Esophagus muscularis mucosa (tissue), 4 donors: ENCODE measurements around the gene ELOVL4. TPM values are rescaled to one million over a fixed set of nuclear protein-coding genes. Genes with fewer than 3 reads are reported as not detected.

ENCODE experiments used
- DNase-seq: peaks from one replicate; pipeline ENCODE4 v3.0.0-alpha.2; 2017; ENCODE audit errors: extremely low spot score
- H3K27ac ChIP-seq, 4 donors: fragments of 200-600 bp; sonication (generic); replicated peaks in 1 of 4; 1 replicate in 3 of 4; 2 replicates in 1 of 4; pipeline ENCODE4 v1.5.1; 2016 to 2019; ENCODE audit warnings: mild to moderate bottlenecking in 1 of 4
- H3K27me3 ChIP-seq, 4 donors: fragments of 200-600 bp; sonication (generic); one replicate each; pipeline versions ENCODE4 v1.5.1 to v1.6.0; 2016 to 2019
- H3K36me3 ChIP-seq, 4 donors: fragments of 200-600 bp; sonication (generic); one replicate each; pipeline ENCODE4 v1.5.1; 2016 to 2019
- H3K4me1 ChIP-seq, 4 donors: fragments of 200-600 bp; sonication (generic); one replicate each; pipeline ENCODE4 v1.5.1; 2016 to 2019
- H3K4me3 ChIP-seq, 4 donors: fragments of 200-600 bp; sonication (generic); 1 replicate in 2 of 4; 2 replicates in 2 of 4; pipeline ENCODE4 v1.5.1; 2016 to 2019; ENCODE audit warnings: mild to moderate bottlenecking in 4 of 4, moderate library complexity in 1 of 4
- H3K9me3 ChIP-seq, 4 donors: fragments of 200-600 bp; sonication (generic); 1 replicate in 3 of 4; 2 replicates in 1 of 4; pipeline ENCODE4 v1.5.1; 2016 to 2019
- CTCF ChIP-seq, 3 experiments: fragments of 200-600 bp in 2 of 3; fragments of 450-650 bp in 1 of 3; sonication (generic) in 2 of 3; IDR thresholded peaks; one replicate each; pipeline ENCODE4 v1.5.1; 2017 to 2019; ENCODE audit warnings: antibody characterized with exemption in 3 of 3, mild to moderate bottlenecking in 2 of 3, moderate library complexity in 1 of 3
- EP300 ChIP-seq: sonication (generic); formaldehyde crosslinking; IDR thresholded peaks from one replicate; pipeline ENCODE4 v1.6.1; 2017; ENCODE audit warnings: antibody characterized with exemption
- POLR2A ChIP-seq: fragments of 450-650 bp; IDR thresholded peaks from one replicate; pipeline ENCODE4 v1.6.1; 2017; ENCODE audit warnings: antibody characterized with exemption, moderate library complexity, mild to moderate bottlenecking, low read depth
- POLR2AphosphoS5 ChIP-seq, 2 donors: sonication (generic); formaldehyde crosslinking; IDR thresholded peaks; one replicate each; pipeline ENCODE4 v1.6.1; 2017; ENCODE audit warnings: antibody characterized with exemption in 2 of 2
- WGBS: methylation state at CpG from one replicate; pipeline ENCODE4 v1.1.5; 2018; 5-methylcytosine and 5-hydroxymethylcytosine counted together
- intact Hi-C: fragments of 100-400 bp; cut with DNase I; formaldehyde crosslinking; loops from one replicate; pipeline ENCODE4 v1.15.1; 2023
- total RNA-seq, 4 donors: library from RNA; depleted of rRNA; stranded (reverse); fragments of >200 nt; gene quantifications; one replicate each; pipeline versions ENCODE4 v1.1.0 to v1.2.1, GENCODE V29; 2016

The ELOVL4 gene
- total RNA-seq, 4 donors from 2014 or later, result 2.1 to 3.7 (median 2.1) TPM

DNA sequence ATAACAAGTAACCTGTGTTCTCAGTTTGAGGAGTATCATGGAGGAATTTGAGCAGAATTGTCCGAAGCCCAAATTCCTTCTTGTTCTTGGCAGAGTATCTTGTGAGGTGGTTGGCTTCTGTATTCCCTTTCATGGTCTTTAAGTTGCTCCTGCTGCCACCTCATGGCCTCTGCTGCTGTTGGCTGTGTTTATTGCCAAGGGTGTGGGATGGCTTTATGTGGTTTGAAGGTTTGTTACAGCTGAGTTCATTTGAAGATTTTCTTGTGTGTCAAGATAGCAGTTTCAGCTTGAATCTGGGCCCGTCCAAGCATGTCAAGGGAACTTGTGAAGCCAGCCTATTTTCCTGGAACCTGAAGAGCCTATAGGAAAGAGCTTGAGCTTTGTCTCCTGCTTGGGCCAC lies 36.9 kb upstream of the ELOVL4 start:
- TF ChIP-seq POLR2A (no peak), POLR2AphosphoS5 (IDR thresholded peaks at IDR 0.05) (no peak), EP300 (no peak), CTCF (IDR thresholded peaks at IDR 0.05) (no peak)
- Histone ChIP-seq H3K27ac (no peak overlapping the region), H3K4me1 (no peaks in the 10 kb centered on the region), H3K36me3 (no peaks in the 10 kb centered on the region), H3K27me3 (no peaks in the 10 kb centered on the region), H3K4me3 (no peak overlapping the region), H3K9me3 (no peaks in the 10 kb centered on the region)
- intact Hi-C loops, result no loop called here
- no peak for DNase-seq
- 31% methylated on average over 2 of the region's 2 CpGs for WGBS

GRCh38 chr6:79981652-79982051 lies 34.3 kb upstream of the ELOVL4 start:
- no peak for DNase-seq
- H3K4me3 ChIP-seq, result no peak overlapping the region
- intact Hi-C loops, result no loop called here
- 96% methylated on average over 4 of the region's 4 CpGs for WGBS
- no peaks in the 10 kb centered on the region for H3K4me1 ChIP-seq
- H3K9me3 ChIP-seq, result no peaks in the 10 kb centered on the region
- TF ChIP-seq EP300, result no peak
- TF ChIP-seq POLR2A, result no peak
- TF ChIP-seq POLR2AphosphoS5 (IDR thresholded peaks at IDR 0.05), result no peak
- no peak for TF ChIP-seq CTCF (IDR thresholded peaks at IDR 0.05)
- no peaks in the 10 kb centered on the region for H3K27me3 ChIP-seq
- no peak overlapping the region for H3K27ac ChIP-seq
- no peaks in the 10 kb centered on the region for H3K36me3 ChIP-seq

DNA sequence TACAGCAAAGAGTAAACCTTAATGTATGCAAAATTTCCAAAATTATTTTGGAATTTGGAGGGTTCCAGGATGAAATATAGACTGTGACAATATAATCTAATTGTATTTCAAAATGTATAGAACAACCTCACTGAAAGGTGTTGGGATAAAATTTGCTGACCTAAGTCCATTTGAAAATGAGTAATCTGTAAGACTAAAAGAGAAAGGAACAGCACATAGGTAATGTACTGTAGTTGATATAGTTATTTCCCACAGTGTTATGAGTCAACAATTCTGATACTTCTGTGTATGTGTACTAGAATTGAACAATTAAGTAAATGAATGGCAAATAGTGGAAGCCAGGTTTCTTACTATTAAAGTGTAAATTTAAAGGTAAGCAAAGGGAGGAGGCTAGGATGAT lies 23.8 kb upstream of the ELOVL4 start:
- no peaks in the 10 kb centered on the region for H3K4me1 ChIP-seq
- intact Hi-C loops, result no loop called here
- no peak overlapping the region for H3K4me3 ChIP-seq
- no peak for TF ChIP-seq EP300
- no peaks in the 10 kb centered on the region for H3K36me3 ChIP-seq
- H3K27ac ChIP-seq, result no peak overlapping the region
- no peak for DNase-seq
- peaks cover 0 to 13% (median 4%) of the 10 kb centered on the region in 4 donors for H3K9me3 ChIP-seq
- no peaks in the 10 kb centered on the region for H3K27me3 ChIP-seq

GRCh38 chr6:79969784-79970183 lies 22.4 kb upstream of the ELOVL4 start:
- Histone ChIP-seq H3K4me3 (no peak overlapping the region), H3K9me3 (peaks cover 0 to 13% (median 4%) of the 10 kb centered on the region in 4 donors), H3K27ac (no peak overlapping the region), H3K4me1 (no peaks in the 10 kb centered on the region), H3K36me3 (no peaks in the 10 kb centered on the region), H3K27me3 (no peaks in the 10 kb centered on the region)
- no peak for DNase-seq
- intact Hi-C loops, result no loop called here
- WGBS, result 91% methylated on average over 5 of the region's 5 CpGs
- no peak for TF ChIP-seq POLR2AphosphoS5 (IDR thresholded peaks at IDR 0.05)
- no peak for TF ChIP-seq POLR2A
- TF ChIP-seq CTCF (IDR thresholded peaks at IDR 0.05), result no peak
- no peak for TF ChIP-seq EP300

DNA sequence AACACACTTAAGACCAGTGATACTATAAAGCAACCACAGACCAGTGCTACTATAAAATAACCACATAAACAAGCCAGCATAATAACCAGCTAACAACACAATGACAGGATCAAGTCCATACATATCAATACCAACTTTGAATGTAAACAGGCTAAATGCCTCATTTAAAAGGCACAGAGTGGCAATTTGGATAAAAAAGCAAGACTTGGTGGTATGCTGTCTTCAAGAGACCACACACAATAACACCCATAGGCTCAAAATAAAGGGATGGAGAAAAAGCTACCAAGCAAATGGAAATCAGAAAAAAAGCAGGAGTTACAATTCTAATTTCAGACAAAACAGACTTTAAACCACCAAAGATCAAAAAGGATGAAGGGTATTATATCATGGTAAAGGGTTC lies 19.8 kb upstream of the ELOVL4 start:
- no peaks in the 10 kb centered on the region for H3K27me3 ChIP-seq
- TF ChIP-seq POLR2AphosphoS5 (IDR thresholded peaks at IDR 0.05), result no peak
- no peak for TF ChIP-seq CTCF (IDR thresholded peaks at IDR 0.05)
- no peak for TF ChIP-seq EP300
- TF ChIP-seq POLR2A, result no peak
- H3K27ac ChIP-seq, result no peak overlapping the region
- peaks cover 0 to 13% (median 4%) of the 10 kb centered on the region in 4 donors for H3K9me3 ChIP-seq
- H3K4me1 ChIP-seq, result no peaks in the 10 kb centered on the region
- intact Hi-C loops, result no loop called here
- H3K36me3 ChIP-seq, result no peaks in the 10 kb centered on the region
- DNase-seq, result no peak
- H3K4me3 ChIP-seq, result no peak overlapping the region
